Left ventricle myocardium superior (tissue), 1 donor: ENCODE results near the gene DNMT3B. TPM values are rescaled to one million over a fixed set of nuclear protein-coding genes. Genes with fewer than 3 reads are reported as not detected.
"Not testable (repeated sequence)": the region's sequence is repeated elsewhere in the genome, so short reads cannot be mapped to it uniquely, and the experiment has no call there.

ENCODE experiments used
- ATAC-seq: fragments of 200-7000 bp; cut with Tn5 transposase; one replicate; pipeline ENCODE4 v1.9.1; 2020; ENCODE audit warnings: mild to moderate bottlenecking, moderate library complexity
- DNase-seq: peaks from one replicate; pipeline ENCODE4 v3.0.0-alpha.2; 2020
- intact Hi-C: fragments of 100-400 bp; cut with micrococcal nuclease; formaldehyde crosslinking; loops from one replicate; pipeline ENCODE4 v1.11.0; 2022
- long read RNA-seq: library from polyadenylated mRNA; unstranded; transcript quantifications from one replicate; pipeline ENCODE4 v2.0.0, GENCODE V29; 2021
- total RNA-seq: library from RNA; stranded (reverse); fragmentation: NEBNext Ultra II Directional; extraction: Animal tissue kit (Norgen Biotek cat#: 25700); gene quantifications from one replicate; pipeline ENCODE4 v1.2.1, GENCODE V29; 2021
- donor health status: DM: no; HTN: yes; CAD: no; lungs with severe emphysema.

The DNMT3B gene
- 0.50 TPM for total RNA-seq
- long read RNA-seq = 0 reads

DNA sequence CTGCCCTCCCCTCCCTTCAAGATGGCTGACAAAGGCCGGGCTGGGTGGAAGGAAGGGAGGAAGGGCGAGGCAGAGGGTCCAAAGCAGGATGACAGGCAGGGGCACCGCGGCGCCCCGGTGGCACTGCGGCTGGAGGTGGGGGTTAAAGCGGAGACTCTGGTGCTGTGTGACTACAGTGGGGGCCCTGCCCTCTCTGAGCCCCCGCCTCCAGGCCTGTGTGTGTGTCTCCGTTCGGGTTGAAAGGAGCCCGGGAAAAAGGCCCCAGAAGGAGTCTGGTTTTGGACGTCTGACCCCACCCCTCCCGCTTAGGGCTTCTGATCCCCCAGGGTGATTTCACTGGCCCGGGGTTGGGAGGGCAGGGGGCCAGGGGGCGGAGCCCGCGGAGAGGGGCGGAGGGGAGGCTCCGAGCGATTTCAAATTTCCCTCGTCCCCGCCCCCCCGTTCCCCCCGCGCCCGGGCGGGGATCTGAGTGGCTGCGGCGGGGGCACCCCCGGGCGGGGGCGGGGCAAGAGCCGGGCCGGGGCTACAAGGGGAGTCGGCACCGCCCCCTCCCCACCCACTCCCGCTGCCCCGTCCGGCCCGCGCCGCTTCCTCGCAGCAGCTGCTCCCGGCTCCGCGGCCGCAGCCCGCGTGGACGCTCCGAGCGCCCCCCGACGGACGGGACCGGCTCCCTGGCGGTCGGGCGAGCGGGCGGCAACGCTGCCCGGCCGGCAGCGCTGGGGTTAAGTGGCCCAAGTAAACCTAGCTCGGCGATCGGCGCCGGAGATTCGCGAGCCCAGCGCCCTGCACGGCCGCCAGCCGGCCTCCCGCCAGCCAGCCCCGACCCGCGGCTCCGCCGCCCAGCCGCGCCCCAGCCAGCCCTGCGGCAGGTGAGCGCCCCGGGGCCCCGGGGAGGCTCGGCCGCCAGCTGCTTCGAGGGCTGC, at the start of gene DNMT3B:
TSS of gene DNMT3B (plus strand) at position 555 of the 923 bp plus-strand sequence. CDS start 17,939 bp downstream, outside the sequence.
- ATAC-seq = peak; percentile 95
- intact Hi-C loops = no loop called here

DNA sequence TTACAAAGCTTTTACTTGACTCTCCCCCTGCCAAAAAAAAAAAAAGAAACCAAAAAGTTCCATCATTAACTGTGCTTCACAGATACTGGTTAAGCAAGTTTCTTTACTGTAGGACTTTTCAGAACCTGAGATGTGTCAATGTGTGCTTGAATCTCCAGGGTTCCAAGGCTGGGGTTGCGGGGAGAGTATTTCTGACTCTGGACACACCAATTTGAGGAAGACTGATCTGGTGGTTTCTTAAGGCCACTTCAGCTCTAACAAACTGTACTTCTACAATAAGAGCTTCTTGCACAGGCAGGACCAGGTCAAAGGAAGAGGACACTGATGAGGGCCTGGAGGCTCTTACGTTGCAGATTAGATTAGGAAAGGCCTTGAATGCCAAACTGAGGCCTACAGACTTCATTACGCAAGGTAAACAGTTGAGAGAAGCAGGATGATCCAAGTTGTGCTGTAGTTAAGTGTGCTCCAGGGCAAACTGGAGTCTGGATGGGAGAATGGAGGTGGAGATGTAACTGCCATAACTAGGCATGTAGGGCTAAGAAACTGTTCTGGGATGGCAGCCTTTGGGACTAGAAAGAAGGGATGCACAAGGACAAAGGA, 43.3 kb upstream of the DNMT3B start:
- DNase-seq (no peak), ATAC-seq (no peak)
- intact Hi-C loops = no loop called here

More for the DNA sequence above, at the start of gene DNMT3B:
- peak; percentile 90 for DNase-seq

DNA sequence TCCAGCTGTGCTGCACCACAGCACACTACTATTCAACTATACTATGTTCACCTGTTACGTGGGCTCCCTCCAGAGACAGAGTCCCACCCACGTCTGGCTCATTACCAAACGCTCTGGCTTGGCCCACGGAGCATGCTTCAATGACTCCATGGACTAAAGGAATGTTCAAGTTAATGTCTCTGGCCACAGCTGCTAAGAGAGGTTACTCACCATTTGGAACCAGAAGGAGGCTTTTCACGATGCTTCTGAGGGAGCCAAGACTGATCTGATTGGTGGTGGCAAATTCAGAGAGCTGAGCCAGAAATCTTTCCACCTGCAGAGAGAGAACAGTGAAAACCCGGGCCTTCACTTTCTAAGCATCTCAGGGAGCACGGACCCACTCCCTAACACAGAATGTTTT, 34.5 kb upstream of the DNMT3B start:
- ATAC-seq (peak; percentile 33), DNase-seq (no peak)
- intact Hi-C loops = no loop called here

DNA sequence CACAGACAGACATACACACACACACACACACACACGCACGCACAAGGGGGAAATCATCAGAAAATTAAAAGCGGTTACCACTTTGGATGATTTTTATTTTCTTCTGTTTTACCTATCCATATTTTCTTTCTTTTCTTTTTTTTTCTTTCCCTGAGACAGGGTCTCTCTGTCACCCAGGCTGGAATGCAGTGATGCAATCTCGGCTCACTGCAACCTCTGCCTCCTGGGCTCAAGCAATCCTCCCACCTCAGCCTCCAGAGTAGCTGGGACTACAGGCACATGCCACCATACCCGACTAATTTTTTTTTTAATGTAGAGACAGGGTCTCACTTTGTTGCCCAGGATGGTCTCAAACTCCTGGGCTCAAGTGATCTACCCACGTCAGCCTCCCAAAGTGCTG, 33.8 kb upstream of the DNMT3B start:
- intact Hi-C loops, ATAC-seq, DNase-seq: not testable (repeated sequence)

DNA sequence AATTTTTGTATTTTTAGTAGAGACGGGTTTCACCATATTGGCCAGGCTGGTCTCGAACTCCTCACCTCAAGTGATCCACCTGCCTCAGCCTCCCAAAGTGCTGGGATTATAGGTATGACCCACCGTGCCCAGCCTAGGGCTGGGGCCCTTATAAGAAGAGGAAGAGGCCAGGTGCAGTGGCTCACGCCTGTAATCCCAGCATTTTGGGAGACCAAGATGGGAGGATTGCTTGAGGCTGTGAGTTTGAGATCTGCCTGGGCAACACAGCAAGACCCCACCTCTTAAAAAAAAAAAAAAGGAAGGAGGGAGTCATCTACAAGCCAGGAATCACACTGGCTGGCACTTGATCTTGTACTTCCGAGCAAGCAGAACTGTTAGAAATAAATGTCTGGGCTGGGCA, 32.9 kb upstream of the DNMT3B start:
- DNase-seq, intact Hi-C loops, ATAC-seq: not testable (repeated sequence)

DNA sequence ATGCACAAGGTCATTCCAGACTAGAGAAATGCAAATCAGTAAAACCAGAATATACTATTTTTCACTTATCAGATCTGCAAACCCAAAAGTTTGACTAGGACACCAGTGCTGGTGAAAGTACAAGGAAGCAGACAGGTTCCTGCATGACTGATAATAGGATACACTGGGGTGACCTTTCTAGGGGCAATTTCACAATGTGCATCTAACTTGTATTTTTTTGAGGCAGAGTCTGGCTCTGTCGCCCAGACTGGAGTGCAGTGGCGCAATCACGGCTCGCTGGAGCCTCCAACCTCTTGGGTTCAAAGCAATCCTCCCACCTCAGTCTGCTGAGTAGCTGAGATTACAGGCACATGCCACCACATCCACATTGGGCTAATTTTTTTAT, 30.3 kb upstream of the DNMT3B start:
- ATAC-seq = no peak
- no peak for DNase-seq
- intact Hi-C loops = no loop called here

DNA sequence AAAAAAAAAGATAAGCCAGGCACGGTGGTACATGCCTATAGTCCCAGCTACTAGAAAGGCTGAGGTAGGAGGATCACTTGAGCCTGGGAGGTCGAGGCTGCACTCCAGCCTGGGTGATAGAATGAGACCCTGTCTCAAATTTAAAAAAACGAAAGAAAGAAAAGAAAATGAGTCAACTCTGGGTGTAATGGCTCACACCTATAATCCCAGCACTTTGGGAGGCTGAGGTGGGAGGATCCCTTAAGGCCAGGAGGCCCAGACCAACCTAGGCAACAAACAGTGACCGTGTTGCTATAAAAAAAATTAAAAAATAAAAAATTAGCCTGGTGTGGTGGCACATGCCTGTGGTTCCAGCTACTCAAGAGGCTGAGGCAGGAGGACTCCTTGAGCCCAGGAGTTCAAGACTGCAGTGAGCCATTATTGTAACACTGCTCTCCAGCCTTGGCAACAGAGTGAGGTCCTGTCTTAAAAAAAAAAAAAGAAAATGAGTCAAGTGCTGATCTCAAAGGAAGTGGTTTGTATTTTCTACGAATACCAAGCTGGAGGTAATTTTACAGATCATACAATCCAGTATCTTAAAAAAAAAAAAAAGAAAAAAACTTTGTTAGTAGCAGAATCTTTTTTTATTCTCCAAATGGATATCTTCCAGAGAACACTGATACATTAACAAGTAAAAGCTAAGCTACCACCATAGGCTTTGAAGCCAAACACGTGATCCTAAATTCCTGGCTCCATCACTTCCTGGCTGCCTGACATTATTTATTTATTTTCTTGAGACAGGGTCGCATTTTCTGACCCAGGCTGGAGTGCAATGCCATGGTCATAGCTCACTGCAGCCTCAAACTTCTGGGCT, 24.6 kb upstream of the DNMT3B start:
- intact Hi-C loops = no loop called here
- DNase-seq = no peak
- ATAC-seq = no peak

DNA sequence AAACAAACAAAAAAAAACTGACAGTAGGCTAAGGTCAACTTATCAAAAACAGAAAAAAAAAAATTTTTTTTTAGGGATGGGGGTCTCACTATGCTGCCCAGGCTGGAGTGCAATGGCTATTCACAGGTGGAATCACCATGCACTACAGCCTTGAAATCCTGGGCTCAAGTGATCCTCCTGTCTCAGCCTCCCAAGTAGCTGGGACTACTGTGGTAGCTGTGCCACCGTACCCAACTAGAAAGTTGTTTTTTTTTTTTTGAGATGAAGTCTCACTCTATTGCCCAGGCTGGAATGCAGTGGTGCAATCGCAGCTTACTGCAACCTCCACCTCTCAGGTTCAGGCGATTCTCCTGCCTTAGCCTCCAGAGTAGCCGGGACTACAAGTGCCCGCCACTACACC, 21.0 kb upstream of the DNMT3B start:
- DNase-seq (no peak), ATAC-seq (no peak)
- intact Hi-C loops = no loop called here

DNA sequence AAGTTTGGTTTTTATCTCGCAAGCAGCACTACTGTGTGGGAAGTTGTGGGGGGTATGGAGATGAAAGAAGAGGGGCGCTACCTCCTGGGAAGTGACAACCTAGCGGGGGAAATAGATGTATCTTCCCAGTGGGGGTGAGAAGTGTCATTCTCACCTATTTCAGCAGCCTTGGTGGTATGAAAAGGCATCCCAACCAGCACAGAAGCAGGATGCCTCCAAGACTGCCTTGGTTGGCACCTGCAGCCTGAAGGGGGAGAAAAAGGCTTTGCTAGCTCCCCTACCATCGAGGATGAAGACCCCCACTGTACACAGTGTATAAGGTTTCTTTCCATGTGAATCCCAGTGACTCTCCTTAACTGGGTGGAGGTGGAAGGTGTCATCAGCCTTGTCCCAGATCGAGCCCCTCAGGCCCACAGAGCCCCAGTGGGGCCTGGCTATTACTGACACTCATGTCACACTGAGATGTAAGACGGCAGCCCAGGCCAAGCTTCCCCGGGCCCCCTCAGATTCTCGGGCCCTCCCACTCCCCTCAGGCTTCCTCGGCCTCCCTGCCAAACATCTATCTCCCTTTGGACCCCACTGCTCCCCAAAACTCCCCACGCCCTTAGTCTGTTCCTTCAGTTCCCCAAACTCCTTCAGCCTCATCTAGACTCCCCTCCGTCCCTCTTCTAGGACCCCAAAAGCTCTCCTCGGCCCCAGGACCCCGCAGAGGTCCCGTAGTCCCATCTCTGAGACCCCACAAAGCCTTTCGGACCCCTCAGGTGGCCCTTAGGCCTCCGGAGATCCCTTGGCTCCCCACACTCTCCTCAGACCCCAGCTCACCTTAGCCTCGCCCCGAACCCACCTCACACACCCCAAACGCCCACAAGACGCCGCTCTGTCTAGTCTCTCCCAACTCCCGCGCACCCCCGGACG, 19.6 kb upstream of the DNMT3B start:
- intact Hi-C loops = no loop called here
- ATAC-seq (peak; percentile 23), DNase-seq (peak; percentile 30)

DNA sequence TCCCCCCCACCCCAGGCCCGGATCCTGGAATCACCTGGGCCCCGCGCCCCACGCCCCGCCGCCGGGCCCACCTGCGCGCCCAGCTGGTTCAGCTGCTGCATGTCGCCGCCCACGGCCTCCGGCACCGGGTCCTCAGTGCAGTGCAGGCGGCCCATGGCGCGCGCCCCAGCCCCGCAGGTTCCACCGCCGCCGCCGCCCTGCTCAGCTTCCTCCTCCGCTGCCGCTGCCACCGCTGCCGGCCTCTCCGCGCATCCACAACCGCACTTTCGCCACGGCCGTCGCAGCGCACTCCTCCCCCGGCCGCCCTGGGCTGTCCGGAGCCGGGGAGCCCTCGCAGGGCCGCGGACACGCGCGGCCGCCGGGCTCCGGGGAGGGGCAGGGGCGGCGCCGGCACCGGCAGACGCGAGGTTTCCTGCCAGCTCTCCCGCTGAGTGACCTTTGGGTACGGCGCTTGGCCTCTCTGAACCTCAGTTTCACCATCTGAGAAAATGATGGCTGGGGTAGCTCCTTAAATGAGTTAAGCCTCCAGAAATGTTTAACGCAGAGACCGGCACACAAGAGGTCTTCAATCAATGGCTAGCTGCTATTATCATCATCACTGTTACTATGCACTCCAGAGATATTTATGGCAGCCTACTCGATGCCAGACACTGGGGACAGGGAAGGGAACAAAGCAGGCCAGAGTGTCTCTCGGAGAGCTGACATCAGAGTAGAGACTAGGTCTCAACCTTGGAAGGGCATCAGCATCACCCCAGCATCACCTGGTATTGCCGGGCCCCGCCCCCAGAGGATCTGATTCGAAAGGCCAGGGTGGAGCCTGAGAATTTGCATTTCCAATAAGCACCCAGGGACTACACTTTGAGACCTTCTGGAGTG, 18.7 kb upstream of the DNMT3B start, which contains the start of gene COMMD7:
TSS of gene COMMD7 (minus strand) at position 231 of the 876 bp plus-strand sequence. CDS start at position 155, 76 bp downstream.
- peak; percentile 80 for DNase-seq
- intact Hi-C loops = no loop called here
- ATAC-seq = peak; percentile 88

DNA sequence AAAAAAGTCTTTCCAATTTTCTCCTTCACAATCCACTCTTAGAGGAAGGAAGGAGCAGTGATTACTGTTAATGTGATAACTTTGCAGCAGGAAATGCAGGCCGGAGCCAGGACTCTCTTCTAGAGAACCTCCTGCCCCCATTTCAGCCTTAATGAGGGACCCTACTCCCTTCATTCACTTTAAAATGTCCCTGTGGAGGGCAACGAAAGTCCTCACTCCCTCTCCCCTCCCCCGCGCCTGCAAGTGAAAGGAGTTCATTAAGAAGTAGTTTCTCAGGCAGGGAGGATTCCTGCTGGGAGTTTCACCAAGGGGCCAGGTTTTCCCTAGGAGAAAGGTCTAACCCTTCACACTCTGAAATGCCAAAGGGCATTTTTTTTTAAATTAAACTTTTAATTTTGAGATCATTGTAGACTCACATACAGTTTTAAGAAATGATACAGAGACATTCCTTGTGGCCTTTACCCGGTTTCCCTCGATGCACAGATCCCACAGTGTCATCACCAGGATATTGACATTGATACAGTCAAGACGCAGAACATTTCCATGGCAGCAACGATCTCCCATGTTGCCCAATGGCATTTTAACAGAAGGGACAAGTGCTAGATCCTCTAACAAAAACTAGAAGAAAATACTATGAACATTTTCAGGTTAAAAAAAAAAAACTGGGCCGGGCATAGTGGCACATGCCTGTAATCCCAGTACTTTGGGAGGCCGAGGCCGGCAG, 12.1 kb upstream of the DNMT3B start:
- intact Hi-C loops = no loop called here
- no peak for DNase-seq
- ATAC-seq = no peak

DNA sequence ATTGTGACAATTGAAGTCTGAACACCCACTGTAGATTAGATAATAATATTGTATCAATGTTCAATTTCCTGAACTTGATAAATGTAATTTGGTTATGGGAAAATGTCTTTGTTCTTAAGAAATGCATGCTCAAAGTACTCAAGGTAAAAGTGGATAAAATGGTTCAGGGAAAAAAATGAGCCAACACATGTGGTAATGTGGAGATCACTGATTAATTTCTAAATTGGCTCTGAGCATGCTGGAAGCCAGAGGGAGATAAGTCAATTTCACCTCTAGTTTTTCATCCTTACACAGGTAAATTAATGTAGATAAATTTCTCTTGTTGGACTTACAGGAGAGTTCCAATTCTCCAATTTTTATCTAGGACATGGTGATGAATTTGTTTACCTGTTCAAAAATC, 10.9 kb upstream of the DNMT3B start:
- intact Hi-C loops = no loop called here
- ATAC-seq (no peak), DNase-seq (no peak)

DNA sequence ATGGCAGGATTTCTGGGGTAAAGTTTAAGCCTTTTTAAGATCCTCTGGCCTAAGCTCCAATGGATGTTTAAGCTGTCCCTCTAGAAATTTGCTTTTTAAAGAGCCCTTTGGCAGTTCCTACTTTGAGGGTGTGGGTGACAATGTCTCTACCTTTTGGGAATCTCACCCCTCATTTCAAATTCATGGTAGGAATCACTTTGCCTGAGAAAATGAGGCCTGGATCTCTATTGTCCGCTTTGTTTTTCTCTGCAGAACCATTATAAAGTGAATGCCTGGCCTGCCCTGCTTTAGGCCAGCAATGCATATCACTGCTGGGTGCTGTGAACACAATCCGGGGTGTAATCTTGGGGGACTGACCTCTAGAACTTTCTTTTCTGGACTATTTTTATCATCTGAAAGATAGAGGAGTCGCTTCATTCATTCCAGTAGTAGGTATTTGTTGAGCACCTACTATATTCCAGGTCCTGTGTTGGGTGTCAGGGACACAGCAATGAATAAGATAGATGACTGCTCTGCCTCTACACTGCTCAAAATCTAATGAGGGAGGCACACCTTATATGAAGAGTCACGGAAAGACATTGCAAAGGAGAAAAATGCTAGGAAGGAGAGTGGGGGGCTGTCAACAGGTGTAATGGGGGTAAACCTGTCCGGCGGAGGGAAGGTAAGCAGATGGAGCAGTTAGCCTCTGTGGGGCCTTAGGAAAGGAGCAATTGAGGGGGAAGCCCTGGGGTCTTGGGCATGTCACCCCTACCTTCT, 10.3 kb upstream of the DNMT3B start:
- no peak for DNase-seq
- intact Hi-C loops = no loop called here
- no peak for ATAC-seq

DNA sequence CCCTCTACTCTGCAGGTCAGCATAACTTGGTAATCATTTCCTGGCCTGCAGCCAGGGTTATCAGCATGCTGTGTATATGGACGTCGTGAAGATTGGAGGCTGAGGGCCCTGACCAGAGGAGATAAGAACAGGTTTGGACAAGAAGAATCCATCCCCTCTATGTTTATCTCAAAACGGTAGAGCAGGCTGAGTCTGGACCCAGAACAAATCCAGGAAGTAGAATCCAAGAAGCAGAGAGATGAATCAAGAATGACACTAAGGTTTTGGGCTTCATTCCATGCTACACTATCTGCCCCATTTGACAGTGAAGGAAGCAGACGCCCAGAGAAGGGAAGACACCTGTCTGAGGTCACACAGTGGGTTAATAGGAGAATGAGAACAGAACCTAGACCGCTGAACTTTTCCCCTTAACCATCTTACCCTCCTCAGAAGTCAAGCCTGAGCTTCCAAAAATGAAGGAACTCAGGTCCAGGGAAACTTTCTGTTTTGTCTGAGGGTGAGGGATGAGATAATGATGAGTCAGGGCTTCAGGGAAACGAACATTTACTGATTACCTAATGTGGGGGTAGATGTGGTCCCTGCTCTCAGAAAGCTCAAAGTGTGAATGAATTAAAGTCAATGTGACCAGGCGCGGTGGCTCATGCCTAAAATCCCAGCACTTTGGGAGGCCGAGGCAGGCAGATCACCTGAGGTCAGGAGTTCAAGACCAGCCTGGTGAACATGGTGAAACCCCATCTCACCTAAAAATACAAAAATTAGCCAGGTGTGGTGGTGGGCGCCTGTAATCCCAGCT, 9.5 kb upstream of the DNMT3B start:
- ATAC-seq (no peak), DNase-seq (no peak)
- intact Hi-C loops = no loop called here

DNA sequence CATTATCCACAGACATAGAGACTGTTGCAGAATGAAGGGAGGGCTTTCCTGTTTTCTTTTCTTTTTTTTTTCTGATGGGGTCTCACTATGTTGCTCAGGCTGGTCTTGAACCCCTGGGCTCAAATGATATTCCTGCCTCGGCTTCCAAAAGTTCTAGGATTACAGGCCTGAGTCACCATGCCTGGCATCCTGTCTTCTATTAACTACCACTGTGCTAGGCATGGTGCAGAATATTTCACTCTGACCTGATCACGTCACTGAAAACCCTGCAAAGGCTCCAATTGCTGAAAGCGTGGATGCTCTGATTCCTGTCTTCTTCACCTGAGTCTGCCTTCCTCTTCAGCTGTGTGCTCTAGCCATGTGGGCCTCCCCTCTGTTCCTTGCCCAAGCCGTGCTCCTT, 8.5 kb upstream of the DNMT3B start:
- intact Hi-C loops = no loop called here
- no peak for DNase-seq
- ATAC-seq = no peak

DNA sequence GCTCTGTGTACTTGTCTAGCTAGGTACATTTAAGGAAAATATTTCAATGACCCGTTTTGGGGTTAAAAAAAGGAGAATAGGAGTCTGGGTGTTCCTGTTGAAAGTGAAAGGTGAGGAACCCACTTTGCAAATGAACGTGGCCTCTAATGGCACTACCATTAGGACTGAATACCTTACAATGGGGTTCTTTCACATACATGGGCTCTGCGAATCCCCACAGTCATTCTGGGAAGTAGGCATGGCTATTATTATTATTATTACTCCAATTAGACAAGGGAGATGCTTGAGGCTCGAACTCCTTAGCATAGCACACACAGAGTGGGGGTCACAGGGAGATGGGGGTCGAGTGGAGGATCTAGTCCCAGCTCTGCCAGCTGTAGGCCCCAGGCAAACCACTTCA, 6.0 kb upstream of the DNMT3B start:
- DNase-seq (no peak), ATAC-seq (no peak)
- intact Hi-C loops = no loop called here
